ENCODE measurements around the gene RNASEH2B.

Gene RNASEH2B, protein sequence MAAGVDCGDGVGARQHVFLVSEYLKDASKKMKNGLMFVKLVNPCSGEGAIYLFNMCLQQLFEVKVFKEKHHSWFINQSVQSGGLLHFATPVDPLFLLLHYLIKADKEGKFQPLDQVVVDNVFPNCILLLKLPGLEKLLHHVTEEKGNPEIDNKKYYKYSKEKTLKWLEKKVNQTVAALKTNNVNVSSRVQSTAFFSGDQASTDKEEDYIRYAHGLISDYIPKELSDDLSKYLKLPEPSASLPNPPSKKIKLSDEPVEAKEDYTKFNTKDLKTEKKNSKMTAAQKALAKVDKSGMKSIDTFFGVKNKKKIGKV

DNA sequence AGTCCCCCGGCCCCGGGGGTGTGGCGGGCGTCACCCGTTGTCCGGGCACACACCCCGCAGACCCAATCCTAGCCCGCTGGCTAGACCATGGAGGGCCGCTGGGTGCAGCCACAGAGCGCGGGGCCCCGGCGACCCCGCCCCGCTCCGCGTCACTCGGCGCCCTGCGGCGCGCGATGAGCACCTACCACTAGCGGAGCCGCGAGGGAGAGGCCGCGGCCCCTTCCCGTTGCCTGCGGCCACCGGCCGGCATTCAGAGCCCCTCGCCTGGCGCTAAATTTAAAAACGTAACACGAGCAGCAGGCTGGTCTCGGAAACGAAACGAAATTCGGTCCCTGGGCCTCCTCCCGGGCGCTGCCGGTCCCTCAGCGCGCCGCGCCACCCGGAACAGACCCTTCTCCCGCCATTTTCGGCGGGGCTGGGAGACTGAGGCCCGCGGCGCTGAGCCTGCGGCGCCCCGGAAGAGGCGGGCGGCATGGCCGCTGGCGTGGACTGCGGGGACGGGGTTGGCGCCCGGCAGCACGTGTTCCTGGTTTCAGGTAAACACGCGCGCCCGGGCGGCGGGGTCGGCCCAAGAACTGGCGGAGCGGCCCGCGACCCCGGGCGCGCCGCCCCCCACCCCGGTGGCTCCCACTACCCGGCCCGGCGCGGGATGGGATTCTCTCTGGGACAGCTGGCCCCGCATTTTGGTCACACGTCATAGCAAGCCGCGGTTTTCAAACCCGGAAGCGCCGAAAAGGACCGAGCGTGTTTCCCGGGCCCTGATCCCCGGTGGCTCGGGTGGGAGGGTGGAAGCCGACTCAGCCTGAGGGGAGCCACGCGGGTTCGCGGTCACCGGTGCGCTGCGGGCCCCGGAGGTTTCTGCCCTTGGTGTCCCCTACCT, at the start of gene RNASEH2B:
TSS of gene RNASEH2B (plus strand) at position 187 of the 880 bp plus-strand sequence. CDS start at position 473, 286 bp downstream.
- DNase-seq (ENCODE audit: low spot score), result peak; percentile 74

DNA sequence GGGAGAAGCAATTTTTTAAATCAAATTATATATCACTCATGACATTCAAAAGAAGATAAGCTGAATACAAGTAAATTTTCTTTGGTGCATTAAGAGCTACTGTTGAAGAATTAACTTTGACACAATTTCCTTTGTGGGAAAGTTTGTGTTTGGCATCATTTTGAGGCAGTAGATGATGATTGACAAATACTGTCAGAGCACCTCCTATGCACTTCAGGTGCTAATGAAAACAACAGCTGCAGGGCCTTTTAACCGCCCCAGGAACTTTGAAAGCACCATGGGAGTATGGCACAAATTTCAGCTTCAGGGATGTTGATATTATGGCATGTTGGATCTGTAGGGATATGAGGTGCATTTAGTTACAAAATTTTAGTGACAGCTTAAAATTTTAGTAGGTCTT, 45.1 kb upstream of the RNASEH2B start:
- DNase-seq (ENCODE audit: low spot score), result no peak

DNA sequence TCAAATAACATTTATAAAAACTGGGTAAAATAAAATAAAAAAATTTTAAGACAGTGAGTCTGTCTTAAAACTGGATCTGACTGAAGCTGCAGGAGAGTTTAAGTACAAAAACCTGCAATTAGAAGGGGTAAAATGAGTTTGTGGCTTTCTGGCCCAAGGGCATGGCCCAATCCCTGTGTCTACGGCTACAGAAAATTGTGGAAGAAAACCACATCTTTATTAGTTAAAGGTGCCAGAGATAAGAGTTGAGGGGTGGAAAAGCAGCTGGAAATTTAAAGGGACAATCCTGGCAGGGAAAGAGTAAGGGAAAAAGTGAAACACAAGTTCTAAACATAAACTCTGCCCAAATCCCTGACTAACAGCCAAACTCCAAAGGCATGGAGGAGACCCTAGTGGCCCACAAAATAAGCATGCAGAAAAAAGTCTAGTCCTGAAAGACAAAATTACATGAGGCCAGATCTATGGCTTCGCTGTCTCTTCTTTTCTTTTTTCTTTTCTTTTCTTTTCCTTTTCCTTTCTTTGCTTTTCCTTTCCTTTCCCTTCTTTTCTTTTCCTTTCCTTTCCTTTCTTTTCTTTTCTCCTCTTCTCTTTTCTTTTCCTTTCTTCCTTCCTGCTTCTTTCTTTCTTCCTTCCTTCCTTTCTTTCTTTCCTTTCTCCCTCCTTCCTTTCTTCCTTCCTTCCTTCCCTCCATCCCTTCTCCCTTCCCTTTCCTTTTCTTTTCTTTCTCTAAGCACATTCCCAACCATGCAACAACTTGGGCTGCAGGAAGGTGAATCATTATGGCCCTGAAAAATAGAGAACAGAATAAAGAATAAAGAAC, 42.6 kb upstream of the RNASEH2B start:
- DNase-seq (ENCODE audit: low spot score), result no peak

DNA sequence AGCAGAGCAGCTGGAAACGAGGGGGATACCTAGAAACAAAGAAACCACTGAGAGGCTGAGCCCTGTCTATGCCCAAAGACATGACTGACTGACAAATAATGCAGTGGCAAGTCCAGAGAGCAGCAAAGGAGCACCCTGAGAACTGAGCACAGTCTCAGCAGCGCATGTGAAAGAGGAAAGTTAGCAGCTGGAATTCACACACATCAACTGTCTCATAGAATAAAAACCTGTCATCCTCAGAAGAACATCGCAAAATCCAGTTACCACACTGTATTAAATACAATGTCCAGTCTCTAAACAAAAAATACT, 42.0 kb upstream of the RNASEH2B start:
- no peak for DNase-seq (ENCODE audit: low spot score)

DNA sequence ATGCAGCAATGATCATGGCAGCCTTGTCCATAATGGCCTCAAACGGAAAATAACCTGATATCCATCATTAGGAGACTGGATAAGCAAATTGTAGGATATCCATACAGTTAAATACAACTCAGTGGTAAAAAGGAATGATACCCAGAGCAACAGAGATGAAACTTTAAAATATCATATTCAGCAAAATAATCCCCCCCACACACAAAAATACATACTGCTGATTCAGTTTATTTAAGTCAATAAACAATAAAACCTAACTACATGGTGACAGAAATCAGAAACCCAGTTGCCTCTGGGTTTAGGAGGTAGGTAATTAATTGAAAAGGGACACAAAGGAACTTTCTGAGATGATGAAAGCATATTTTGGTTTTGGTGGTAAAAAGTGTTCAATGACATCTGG, 38.2 kb upstream of the RNASEH2B start:
- DNase-seq (ENCODE audit: low spot score), result no peak

DNA sequence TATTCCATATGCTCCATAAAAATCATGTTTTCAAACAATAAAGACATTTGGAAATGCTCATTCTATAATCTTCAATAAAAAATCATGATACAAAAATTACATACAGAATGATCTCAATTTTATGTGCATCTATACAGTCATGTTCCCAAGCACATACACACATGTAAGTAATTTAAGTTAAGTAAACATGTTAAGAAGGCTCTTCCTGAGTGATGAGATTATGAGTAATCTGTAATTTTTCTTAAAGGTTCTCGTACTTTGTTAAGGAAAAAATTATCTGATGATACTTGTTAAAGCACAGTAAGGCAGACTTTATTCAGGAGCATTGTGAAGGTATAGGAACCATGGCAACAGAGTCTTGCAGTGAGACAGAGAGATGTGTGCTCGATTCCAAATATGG, 36.1 kb upstream of the RNASEH2B start:
- no peak for DNase-seq (ENCODE audit: low spot score)

DNA sequence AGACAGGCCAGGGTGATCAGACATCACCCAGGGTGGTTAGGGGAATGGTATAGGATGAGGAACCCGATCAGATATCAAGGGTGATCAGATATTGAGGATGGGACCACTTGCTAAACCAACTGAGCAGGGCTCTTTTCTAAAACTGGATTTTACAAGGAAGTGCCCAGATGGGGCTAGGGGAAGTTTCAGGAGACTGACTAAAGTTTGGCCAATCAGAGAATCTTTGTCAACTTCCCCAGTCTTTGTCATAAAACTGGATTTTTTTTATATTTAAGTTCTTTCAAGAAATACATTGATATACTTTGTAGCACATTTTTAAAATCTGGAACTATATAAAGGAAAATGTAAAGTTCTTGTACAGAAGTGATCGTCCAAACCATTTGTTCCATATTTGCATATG, 35.6 kb upstream of the RNASEH2B start:
- DNase-seq (ENCODE audit: low spot score), result no peak

DNA sequence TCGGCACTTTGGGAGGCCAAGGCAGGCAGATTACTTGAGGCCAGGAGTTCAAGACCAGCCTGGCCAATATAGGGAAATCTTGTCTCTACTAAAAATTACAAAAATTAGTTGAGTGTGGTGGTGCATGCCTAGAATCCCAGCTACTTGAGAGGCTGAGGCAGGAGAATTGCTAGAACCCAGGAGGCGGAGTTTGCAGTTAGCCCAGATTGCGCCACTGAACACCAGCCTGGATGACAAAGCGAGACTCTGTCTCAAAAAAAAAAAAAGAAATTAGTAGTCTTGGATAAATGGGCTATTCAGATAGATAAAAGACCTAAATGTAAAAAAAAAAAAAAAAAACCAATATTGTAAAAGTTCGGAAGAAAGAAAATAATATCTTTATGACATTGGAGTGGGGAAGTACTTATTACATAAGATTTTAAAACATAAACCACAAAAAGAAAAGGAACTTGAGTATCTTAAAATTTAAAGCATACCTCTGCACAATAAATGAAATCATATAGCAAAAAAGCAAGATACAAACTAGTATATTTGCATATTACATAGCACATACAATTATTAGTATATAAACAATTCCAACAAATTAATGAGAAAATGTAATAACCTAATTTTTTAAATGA, 26.7 kb upstream of the RNASEH2B start:
- no peak for DNase-seq (ENCODE audit: low spot score)

DNA sequence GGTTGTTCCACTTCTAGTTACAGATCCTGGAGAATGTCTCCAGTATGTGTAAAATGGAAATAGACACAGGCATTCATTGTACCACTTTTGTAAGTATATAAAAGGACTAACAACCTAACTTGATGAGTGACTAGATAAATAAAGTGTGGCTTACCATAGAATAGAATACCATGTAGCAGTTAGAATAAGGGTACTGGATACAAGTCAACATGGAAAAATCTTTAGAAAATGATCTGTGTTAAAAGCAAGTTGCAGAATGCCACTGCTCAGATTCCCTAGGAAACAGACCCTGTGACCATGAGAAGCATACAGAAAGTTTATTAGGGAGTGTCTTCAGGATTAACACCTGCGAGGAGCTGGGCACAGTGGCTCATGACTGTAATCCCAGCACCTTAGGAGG, 25.9 kb upstream of the RNASEH2B start:
- no peak for DNase-seq (ENCODE audit: low spot score)

DNA sequence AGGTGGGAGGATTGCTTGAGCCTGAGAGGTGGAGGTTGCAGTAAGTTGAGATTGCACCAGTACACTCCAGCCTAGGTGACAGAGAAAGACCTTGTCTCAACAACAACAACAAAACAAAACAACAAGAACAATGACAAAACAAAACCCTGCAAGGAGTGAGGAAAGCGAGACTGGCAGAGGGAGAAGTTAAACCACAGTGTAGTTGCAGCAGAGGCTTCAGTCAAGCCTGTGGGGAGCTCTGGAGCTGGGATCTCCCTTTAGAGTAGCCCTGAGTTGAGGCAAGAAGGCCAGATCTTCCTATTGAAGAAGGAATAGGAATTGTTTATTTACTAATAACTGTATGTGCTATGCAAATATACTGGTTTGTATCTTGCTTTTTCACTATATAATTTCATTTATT, 25.3 kb upstream of the RNASEH2B start:
- no peak for DNase-seq (ENCODE audit: low spot score)

DNA sequence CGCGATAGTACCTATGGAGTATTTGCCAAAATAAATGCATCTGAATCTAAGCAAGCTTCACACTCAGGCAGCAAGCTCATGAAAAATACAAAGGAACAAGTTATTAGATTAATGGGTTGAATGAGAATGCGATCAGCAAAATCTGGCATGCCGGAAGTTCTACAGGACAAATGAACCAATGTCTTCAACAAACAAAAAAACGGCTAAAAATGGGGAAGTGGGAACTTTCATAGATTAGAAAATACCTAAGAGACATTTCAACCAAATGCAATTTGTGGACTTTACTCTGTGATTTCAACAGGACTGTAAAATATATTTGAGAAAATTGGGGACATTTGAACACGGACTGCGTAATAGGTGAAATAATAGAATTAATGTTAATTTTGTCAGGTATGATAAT, 22.4 kb upstream of the RNASEH2B start:
- no peak for DNase-seq (ENCODE audit: low spot score)

DNA sequence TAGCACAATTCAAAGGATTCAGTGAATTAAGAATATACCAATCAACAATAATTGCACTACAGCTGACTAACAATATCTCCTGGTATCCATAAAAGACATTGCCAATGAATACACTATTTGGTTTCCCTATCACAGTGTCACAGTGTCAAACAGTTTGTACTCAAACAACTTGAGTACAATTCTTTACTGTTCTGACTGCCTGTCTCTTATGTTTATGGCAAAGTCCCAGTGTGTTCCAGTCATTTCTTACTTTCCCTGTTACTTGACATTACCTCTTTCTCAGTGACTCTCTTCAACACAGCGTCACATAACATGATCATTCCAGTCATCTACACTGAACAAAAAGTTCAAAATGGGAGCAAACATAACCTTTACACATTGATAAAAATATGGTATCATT, 21.2 kb upstream of the RNASEH2B start:
- no peak for DNase-seq (ENCODE audit: low spot score)

DNA sequence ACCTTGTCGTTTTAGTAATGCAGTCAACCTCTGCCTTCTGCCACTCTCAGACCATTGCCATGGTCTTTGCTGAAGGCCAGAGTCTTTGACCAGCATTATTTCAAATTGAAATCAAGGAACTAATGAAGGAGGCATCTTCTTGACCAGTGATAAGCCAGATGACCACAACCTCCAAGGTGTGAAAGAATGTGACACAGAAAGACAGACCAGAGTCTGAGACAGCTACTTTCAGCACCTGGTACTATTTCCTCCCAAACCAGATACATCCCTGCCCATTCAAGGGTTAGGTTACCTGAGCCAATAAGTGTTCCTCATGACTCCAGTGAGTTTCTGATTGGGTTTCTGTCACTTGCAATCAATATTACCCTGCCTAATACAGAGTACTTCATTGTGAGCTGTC, 20.3 kb upstream of the RNASEH2B start:
- DNase-seq (ENCODE audit: low spot score), result no peak

DNA sequence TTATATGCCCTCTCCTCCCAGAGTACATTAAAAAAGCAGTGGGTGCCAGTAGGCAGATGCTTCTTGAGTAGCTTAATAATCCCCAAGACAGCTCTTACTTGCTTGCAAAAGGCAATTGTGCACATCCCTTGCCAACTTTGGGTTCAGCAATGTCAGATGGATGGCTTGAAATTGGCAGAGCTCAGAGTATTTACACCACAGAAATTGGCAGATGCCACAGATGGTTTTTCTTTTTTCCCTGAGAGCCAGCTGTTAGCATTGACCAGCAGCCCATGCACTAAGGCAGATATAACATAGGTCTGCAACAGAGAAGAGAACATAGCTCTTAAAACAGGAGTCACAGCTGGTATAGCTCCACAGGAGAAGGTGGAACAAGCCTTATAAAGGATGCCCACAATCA, 18.4 kb upstream of the RNASEH2B start:
- no peak for DNase-seq (ENCODE audit: low spot score)

DNA sequence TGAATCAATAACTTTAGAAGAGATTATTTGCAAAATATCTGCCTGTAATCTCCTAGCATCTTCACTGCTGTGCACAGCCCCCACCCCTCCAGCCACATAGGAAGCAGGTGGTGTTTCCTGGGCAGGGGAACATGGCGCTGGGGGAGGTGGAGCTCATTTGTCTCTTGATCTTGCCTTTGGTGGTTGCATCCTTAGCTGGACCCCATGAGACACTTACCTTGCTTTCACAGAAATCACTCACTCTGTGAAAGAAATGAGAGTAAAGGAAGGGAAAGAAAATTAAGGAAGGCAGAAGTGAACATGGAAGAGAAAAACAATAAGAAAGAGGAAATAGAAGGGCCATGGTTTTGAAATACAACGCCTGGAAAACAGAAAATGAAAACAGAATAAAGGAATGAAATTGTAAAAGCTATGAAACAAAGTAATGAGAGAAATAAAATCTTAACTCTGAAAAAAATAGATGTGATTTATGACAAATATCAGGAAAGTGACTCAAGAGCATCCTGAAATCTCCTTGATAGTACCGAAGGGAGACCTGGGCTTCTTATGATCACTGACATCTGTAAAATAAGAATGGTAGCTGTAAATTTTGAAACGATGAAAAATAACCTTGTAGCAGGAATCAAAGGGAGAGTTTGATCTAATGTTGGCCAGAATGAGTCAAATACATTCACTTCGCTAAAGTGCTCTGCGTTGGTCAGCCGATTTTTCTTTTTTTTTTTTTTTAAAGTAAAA, 17.2 kb upstream of the RNASEH2B start:
- no peak for DNase-seq (ENCODE audit: low spot score)

DNA sequence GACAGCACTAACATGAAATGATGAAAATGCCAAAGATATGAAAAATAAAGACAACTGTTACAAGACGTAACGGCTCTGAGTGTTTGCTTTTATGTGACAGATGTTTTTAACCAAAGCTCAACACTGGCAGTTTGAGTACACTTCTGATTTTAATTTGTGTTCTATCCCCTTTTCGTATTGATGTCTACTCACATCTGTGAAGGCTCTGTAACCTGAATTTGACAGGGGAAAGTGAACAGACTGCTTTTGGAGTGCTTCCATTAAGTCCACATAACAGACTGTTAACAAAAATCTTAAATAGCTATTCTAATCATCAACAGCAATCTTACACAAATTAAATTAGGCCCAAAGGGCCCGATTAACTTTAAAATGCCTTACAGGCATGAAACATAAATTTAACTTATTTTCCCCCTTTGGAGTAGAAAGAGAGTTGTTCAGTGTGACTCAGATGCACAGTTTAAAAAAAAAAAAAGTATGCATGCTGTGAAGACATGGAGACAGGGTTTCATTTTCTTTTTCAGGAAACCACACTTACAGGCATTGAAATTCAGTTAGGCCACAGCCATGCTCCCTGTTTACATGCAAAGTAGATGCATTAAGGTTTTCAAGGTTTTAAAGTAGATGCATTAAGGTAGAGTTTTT, 16.3 kb upstream of the RNASEH2B start:
- no peak for DNase-seq (ENCODE audit: low spot score)

DNA sequence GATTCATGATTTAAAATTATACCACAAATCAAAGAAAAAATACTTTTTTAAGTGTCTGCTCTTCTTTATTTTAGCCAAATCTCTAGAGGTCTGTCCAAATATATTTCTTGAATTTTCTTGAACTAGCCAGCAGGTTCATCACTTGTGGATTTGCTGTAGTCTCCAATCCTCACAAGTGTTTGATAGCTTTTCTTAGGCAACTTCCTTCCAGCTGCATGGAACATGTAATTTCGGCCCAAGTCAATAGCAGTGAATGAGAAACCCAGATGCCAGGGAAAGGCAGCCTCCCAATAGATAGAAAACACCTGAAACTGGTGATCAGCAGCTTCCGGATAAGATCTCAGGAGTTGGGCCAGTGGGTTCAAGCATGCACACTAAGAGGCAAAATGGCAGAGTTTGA, 15.6 kb upstream of the RNASEH2B start:
- no peak for DNase-seq (ENCODE audit: low spot score)

DNA sequence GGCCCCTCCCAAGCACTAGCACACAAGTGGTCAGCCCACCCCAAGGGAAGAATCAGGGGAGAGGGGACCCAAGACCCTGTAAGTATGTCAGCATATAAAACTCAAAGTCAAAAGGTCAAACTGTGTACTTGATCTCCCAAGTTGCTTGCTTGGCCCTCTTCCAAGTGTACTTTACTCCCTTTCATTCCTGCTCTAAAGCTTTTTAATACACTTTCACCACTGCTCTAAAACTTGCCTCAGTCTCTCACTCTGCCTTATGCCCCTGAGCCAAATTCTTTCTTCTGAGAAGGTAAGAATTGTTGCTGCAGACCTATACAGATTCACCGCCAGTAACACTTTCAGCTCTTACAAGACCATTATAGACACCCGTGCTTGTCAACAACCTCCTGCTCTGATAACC, 15.1 kb upstream of the RNASEH2B start:
- no peak for DNase-seq (ENCODE audit: low spot score)

DNA sequence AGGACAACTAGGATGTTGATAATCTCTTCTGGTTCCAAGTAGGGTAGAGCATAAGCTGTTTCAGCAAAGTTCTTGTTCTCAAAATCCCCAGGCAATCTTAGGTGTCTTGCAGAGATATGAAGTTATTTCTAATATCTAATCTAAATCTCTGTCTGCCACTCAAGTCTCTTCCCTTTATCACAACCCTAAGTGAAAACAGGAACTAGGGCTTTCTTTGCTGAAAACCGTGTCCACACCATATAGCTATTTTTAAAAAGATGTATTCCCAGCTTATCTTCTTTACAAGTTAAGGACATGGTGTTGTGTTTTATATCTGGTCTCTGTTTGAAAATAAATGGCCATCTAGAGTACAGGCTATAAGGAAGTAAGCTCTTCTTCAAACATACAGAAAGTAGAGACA, 11.3 kb upstream of the RNASEH2B start:
- no peak for DNase-seq (ENCODE audit: low spot score)

DNA sequence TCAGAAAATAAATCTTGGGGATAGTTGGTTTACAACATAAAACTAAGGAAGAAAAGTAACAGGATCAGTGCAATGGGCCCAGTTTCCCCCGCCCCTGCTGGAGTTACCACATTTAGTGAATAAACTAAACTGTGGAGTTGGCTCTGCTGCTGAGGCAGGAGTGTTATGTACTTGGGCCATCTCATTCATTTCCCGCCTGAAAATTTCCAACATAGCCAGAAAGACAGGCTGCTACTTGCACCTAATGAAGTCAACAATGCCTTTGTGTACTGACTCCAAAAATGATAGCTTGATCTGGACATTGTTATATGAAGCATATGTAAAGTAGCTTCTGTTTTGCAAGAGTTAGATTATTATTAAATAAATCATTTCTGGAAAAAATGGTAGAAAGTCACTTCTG, 7.9 kb upstream of the RNASEH2B start:
- DNase-seq (ENCODE audit: low spot score), result no peak

DNA sequence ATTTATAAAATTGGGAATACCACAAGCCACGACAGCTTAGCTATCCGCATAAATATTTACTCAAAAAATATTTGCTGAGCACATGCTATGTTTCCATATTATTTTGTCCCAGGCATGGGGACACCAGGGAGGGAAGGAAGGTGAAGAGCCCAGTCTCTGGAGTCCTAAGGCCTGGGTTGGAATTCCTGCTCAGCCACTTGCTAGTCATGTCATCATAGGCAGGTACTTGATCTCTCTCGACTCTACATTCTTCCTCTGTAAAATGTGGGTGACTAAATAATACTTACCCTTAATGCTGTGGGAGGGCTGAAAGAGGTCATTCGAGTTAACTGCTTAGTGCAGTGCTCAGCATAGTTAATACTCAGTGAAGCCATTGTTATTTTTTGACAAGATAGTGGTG, 4.3 kb upstream of the RNASEH2B start:
- no peak for DNase-seq (ENCODE audit: low spot score)
